Ovary (tissue), 9 donors: ENCODE results near the gene COL21A1. TPM values are rescaled to one million over a fixed set of nuclear protein-coding genes. Genes with fewer than 3 reads are reported as not detected.

ENCODE experiments used
- DNase-seq, 5 donors: peaks; one replicate each; pipeline ENCODE4 v3.0.0-alpha.2; 2019 to 2020
- H3K27ac ChIP-seq, 2 donors: fragments of 200-600 bp; one replicate each; pipeline versions ENCODE4 v1.5.1 to v1.8.0; 2019 to 2022
- H3K27me3 ChIP-seq: fragments of 200-600 bp; one replicate; pipeline ENCODE4 v1.8.0; 2022
- H3K36me3 ChIP-seq: fragments of 200-600 bp; sonication (generic); one replicate; pipeline ENCODE4 v1.5.1; 2019
- H3K4me1 ChIP-seq: one replicate; pipeline ENCODE4 v1.8.1; 2013; ENCODE audit warnings: mild to moderate bottlenecking, moderate library complexity; ENCODE audit not compliant: insufficient read depth
- H3K4me3 ChIP-seq: fragments of 200-600 bp; sonication (generic); one replicate; pipeline ENCODE4 v1.5.1; 2017
- H3K9me3 ChIP-seq, 2 donors: fragments of 200-600 bp in 1 of 2; sonication (generic) in 1 of 2; one replicate each; pipeline versions ENCODE4 v1.5.1 to v1.8.1; 2013 to 2019; ENCODE audit warnings: mild to moderate bottlenecking in 1 of 2, moderate library complexity in 1 of 2
- EP300 ChIP-seq: sonication (generic); formaldehyde crosslinking; IDR thresholded peaks from one replicate; pipeline ENCODE4 v1.6.1; 2017; ENCODE audit warnings: antibody characterized with exemption
- POLR2A ChIP-seq: fragments of 450-650 bp; IDR thresholded peaks from one replicate; pipeline ENCODE4 v1.6.1; 2017; ENCODE audit warnings: antibody characterized with exemption, mild to moderate bottlenecking, moderate library complexity
- WGBS, 3 donors: extraction: QIAGEN DNeasy Blood & Tissue Kit in 1 of 3; methylation state at CpG; one replicate each; pipeline versions ENCODE4 v1.1.5 to v1.1.7; 2013 to 2017; 5-methylcytosine and 5-hydroxymethylcytosine counted together
- intact Hi-C, 4 donors: fragments of 100-400 bp; cut with DNase I; formaldehyde crosslinking; loops; one replicate each; pipeline versions ENCODE4 v1.11.0 to v1.15.1; 2022 to 2023
- polyA plus RNA-seq, 2 donors: library from polyadenylated mRNA; stranded (reverse); fragments of 200-250 nt in 1 of 2; fragments of 350-450 nt in 1 of 2; fragmentation: Illumina TruSeq in 1 of 2; extraction: RNeasy Lipid Tissue Mini Kit (QIAGEN cat#74804) in 1 of 2; gene quantifications; one replicate each; pipeline ENCODE4 v1.2.3, GENCODE V29; 2013 to 2014
- total RNA-seq, 7 donors: library from RNA; depleted of rRNA in 2 of 7; stranded (reverse); fragments of >200 nt in 2 of 7; fragmentation: NEBNext Ultra II Directional in 3 of 7; extraction: Animal tissue kit (Norgen Biotek cat#: 25700) in 3 of 7; gene quantifications; one replicate each; pipeline versions ENCODE4 v1.1.0 to v1.2.4, GENCODE V29; 2016 to 2023
- TF ChIP-seq, protein P1 (sequence below), 3 donors: fragments of 450-650 bp in 2 of 3; fragments of 200-600 bp in 1 of 3; IDR thresholded peaks; one replicate each; pipeline versions ENCODE4 v1.5.1 to v1.8.0; 2016 to 2022; ENCODE audit warnings: antibody characterized with exemption in 3 of 3, mild to moderate bottlenecking in 1 of 3
- donor health status: DM: no; HTN: no; CAD: no; lungs with moderate emphysema.
- donor health status: DM: no; HTN: no; CAD: no.
- donor health status: Bipolar disorder and iron deficiency.
- donor health status: DM: yes; HTN: yes; CAD: no.
- donor health status: DM: no; HTN: no; CAD: no.
- donor health status: DM: yes; HTN: yes; CAD: no.

Gene COL21A1
- total and polyA plus RNA-seq, 9 donors, result 2.5 to 15.7 (median 4.0) TPM

DNA sequence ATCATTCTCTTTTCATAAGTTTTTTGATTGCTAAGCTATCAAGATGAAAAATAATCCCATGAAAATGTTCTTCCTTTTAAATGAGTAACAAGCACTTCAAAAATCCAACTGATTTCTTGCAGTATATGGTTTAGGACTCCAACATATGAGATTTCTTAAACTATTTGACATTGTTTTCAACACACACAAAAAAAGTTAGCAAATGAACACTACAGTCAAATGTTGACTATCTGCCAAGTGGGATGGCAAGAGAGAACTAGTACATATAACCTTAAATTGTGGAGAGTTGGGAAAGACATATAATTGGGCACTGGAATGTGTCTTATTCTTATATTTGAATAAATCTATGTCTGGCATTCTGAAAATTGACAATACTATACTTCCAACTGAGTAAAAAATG is 15.6 kb downstream of the COL21A1 start:
- no peaks in the 10 kb centered on the region for H3K9me3 ChIP-seq
- no peaks in the 10 kb centered on the region for H3K36me3 ChIP-seq
- DNase-seq, result no peak
- TF ChIP-seq, protein P1, sequence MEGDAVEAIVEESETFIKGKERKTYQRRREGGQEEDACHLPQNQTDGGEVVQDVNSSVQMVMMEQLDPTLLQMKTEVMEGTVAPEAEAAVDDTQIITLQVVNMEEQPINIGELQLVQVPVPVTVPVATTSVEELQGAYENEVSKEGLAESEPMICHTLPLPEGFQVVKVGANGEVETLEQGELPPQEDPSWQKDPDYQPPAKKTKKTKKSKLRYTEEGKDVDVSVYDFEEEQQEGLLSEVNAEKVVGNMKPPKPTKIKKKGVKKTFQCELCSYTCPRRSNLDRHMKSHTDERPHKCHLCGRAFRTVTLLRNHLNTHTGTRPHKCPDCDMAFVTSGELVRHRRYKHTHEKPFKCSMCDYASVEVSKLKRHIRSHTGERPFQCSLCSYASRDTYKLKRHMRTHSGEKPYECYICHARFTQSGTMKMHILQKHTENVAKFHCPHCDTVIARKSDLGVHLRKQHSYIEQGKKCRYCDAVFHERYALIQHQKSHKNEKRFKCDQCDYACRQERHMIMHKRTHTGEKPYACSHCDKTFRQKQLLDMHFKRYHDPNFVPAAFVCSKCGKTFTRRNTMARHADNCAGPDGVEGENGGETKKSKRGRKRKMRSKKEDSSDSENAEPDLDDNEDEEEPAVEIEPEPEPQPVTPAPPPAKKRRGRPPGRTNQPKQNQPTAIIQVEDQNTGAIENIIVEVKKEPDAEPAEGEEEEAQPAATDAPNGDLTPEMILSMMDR (IDR thresholded peaks at IDR 0.05), result no peak
- TF ChIP-seq POLR2A (no peak), EP300 (no peak)
- no peak overlapping the region for H3K27ac ChIP-seq
- peaks cover 1% of the 10 kb centered on the region for H3K4me1 ChIP-seq
- no peak overlapping the region for H3K4me3 ChIP-seq
- intact Hi-C loops, result no loop called here
- peaks cover 3% of the 10 kb centered on the region for H3K27me3 ChIP-seq

DNA sequence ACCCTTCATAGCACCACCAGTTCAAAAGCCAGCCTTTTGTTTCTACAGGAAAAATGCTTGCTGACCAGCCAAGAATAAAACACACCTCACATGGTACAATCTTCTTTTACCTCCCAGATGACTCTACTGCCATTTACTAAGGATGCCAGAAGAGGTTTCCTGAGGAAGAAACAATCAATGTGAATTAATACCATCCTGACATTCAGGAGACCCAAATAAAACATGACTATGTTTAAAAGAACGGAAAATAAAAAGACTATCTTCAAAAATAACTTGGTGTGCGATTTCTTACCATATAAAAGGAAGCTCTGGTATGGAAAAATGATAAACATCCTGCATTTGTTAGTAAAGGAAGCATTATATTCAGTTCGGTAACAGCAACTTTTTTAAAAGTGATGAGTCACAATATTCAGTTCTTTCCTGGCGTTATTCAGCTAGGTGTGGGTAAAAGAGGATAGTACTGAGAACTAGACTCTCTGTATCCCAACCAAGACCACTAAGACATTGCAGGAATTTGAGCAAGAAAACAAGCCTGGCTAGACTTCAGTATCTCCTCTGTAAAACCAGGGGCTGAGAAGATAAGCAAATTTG is 16.3 kb downstream of the COL21A1 start:
- 52 to 59% (median 52%) methylated on average over 4 of the region's 4 CpGs for WGBS, 3 donors
- no peaks in the 10 kb centered on the region for H3K36me3 ChIP-seq
- intact Hi-C loops, result no loop called here
- peaks cover 3% of the 10 kb centered on the region for H3K27me3 ChIP-seq
- no peaks in the 10 kb centered on the region for H3K9me3 ChIP-seq
- H3K4me1 ChIP-seq, result peaks cover 1% of the 10 kb centered on the region
- TF ChIP-seq POLR2A, result no peak
- TF ChIP-seq, protein P1 (IDR thresholded peaks at IDR 0.05), result no peak
- no peak for TF ChIP-seq EP300
- no peak overlapping the region for H3K27ac ChIP-seq
- no peak for DNase-seq
- no peak overlapping the region for H3K4me3 ChIP-seq

DNA sequence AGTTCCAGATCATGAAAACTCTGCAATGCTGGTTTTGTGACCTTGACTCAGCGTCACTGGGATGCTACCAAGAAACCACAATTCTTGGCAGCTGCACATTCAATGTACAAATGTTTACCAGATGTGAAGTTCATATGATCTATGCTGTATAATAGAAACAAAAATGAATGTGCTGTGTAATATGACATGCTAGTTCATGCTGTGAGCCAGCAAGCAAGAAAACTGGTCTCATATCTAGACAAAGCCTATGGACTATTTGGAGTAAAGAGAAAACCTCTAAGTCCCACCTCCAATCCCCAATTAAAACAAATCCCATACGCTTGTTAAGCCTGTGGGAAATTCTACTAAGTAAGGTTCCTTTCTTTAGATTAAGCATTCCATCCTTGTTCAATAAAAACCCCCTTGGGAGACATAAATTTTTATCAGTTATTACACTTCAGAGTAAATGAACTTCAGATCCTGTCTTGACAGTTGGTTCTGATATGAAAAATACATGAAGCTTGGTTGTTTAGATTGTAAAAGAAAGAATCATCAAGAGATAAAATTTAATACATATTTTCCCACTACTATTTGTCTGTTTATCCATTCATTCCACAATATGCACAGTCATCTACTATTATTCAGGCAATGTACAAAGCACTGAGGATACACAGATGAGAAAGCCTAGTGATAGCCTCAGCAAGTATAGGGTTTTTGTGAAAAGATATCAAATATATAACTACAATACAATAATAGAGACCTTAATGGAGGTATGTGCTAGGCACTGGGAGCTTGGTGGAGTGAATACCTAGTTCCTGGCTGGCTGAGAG is 20.1 kb downstream of the COL21A1 start:
- no peaks in the 10 kb centered on the region for H3K27me3 ChIP-seq
- H3K36me3 ChIP-seq, result no peaks in the 10 kb centered on the region
- peaks cover 1% of the 10 kb centered on the region for H3K4me1 ChIP-seq
- TF ChIP-seq, protein P1 (IDR thresholded peaks at IDR 0.05), result no peak
- no peak for TF ChIP-seq EP300
- TF ChIP-seq POLR2A, result no peak
- no peak overlapping the region for H3K4me3 ChIP-seq
- no peak overlapping the region for H3K27ac ChIP-seq
- DNase-seq, result peak in 1 of 5 donors; percentile 17
- 6 to 21% (median 7%) methylated on average over 2 of the region's 2 CpGs for WGBS, 3 donors
- intact Hi-C loops, result no loop called here
- H3K9me3 ChIP-seq, result no peaks in the 10 kb centered on the region

DNA sequence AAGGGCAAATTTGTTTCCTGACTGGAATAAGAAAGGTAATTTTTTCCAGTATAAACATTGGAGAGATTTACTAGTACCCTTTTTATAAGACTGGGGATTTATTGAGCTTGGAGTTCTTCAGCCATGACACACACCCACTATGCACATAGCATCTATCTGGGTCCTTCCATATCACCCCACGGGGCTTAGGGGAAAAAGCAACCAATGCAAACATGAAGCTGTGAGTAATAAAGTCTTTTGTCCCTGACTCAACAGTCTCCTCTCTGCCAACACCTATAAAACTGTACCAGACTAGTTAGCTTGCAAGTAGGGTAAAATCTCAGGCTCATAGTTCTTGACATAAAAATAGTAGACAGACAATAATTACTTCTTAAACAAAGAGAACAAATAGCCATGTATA is 23.4 kb downstream of the COL21A1 start:
- Histone ChIP-seq H3K36me3 (no peaks in the 10 kb centered on the region), H3K27ac (no peak overlapping the region), H3K9me3 (no peaks in the 10 kb centered on the region), H3K4me1 (no peaks in the 10 kb centered on the region), H3K4me3 (no peak overlapping the region), H3K27me3 (no peaks in the 10 kb centered on the region)
- 65 to 86% (median 82%) methylated on average over 1 of the region's 1 CpG for WGBS, 3 donors
- TF ChIP-seq, protein P1 (IDR thresholded peaks at IDR 0.05), result no peak
- no peak for TF ChIP-seq POLR2A
- TF ChIP-seq EP300, result no peak
- no peak for DNase-seq
- intact Hi-C loops, result no loop called here
